Lung (tissue), 12 donors: ENCODE measurements around the gene TCF12. TPM values are rescaled to one million over a fixed set of nuclear protein-coding genes. Genes with fewer than 3 reads are reported as not detected.

Source experiments
- ATAC-seq: fragments of 200-7000 bp; cut with Tn5 transposase; one replicate; pipeline ENCODE4 v1.9.1; 2020; ENCODE audit warnings: moderate number of reproducible peaks; ENCODE audit not compliant: insufficient read depth, low FRiP score
- DNase-seq, 3 donors: peaks; one replicate each; pipeline ENCODE4 v3.0.0-alpha.2; 2013 to 2017
- H3K27ac ChIP-seq, 2 donors: one replicate each; pipeline ENCODE4 v1.5.1; 2013; ENCODE audit warnings: mild to moderate bottlenecking in 2 of 2, moderate library complexity in 2 of 2, control low read depth in 1 of 2, inconsistent platforms in 1 of 2, low read depth in 1 of 2, low read length in 1 of 2
- H3K27me3 ChIP-seq, 3 donors: one replicate each; pipeline ENCODE4 v1.5.1; 2013; ENCODE audit warnings: low read length in 2 of 3; ENCODE audit not compliant: control insufficient read depth in 3 of 3, insufficient read depth in 3 of 3
- H3K36me3 ChIP-seq, 4 donors: one replicate each; pipeline ENCODE4 v1.5.1; 2013; ENCODE audit warnings: low read length in 4 of 4, mild to moderate bottlenecking in 1 of 4, moderate library complexity in 1 of 4; ENCODE audit not compliant: control insufficient read depth in 4 of 4, insufficient read depth in 4 of 4
- H3K4me1 ChIP-seq, 5 donors: one replicate each; pipeline ENCODE4 v1.5.1; 2013; ENCODE audit warnings: low read length in 5 of 5, mild to moderate bottlenecking in 2 of 5, moderate library complexity in 1 of 5; ENCODE audit not compliant: control insufficient read depth in 5 of 5, insufficient read depth in 5 of 5
- H3K4me3 ChIP-seq: one replicate; pipeline ENCODE4 v1.5.1; 2013; ENCODE audit warnings: mild to moderate bottlenecking, control low read depth, moderate library complexity
- H3K9ac ChIP-seq, 2 donors: one replicate each; pipeline ENCODE4 v1.5.1; 2013; ENCODE audit warnings: low read length in 2 of 2, control low read depth in 1 of 2; ENCODE audit not compliant: insufficient read depth in 1 of 2
- H3K9me3 ChIP-seq, 4 donors: one replicate each; pipeline ENCODE4 v1.5.1; 2013; ENCODE audit warnings: low read length in 3 of 4, mild to moderate bottlenecking in 1 of 4, moderate library complexity in 1 of 4; ENCODE audit not compliant: control insufficient read depth in 4 of 4, insufficient read depth in 3 of 4
- CTCF ChIP-seq: IDR thresholded peaks from 2 replicates; pipeline ENCODE4 v1.5.1; 2012; ENCODE audit warnings: mild to moderate bottlenecking; ENCODE audit errors: control extremely low read depth, extremely low read depth
- WGBS, 2 donors: extraction: QIAGEN DNeasy Blood & Tissue Kit; methylation state at CpG; one replicate each; pipeline ENCODE4 v1.1.7; 2013; 5-methylcytosine and 5-hydroxymethylcytosine counted together
- polyA plus RNA-seq, 2 donors: library from polyadenylated mRNA; stranded (reverse); fragments of 200-250 nt; gene quantifications; one replicate each; pipeline ENCODE4 v1.2.1, GENCODE V29; 2013
- total RNA-seq, 2 donors: library from RNA; depleted of rRNA in 1 of 2; stranded (reverse); fragments of >200 nt in 1 of 2; gene quantifications; one replicate each; pipeline ENCODE4 v1.2.1, GENCODE V29; 2014 to 2021
- donor health status: control.
- donor health status: control.
- donor health status: Bipolar disorder and iron deficiency.
- donor health status: healthy.
- donor health status: DM: yes; HTN: yes; CAD: no.

TCF12 gene
- total and polyA plus RNA-seq, 4 donors = 9.6 to 314 (median 56.3) TPM

GRCh38 chr15:57201578-57201977, 283.1 kb downstream of the TCF12 start:
- peaks cover 1 to 29% (median 15%) of the 10 kb centered on the region in 5 donors for H3K4me1 ChIP-seq
- ATAC-seq = no peak
- 67 to 73% methylated on average over 2 of the region's 2 CpGs for whole genome bisulfite sequencing, 2 donors

GRCh38 chr15:57203906-57204305, 285.5 kb downstream of the TCF12 start:
- DNase-seq (no peak), ATAC-seq (no peak)
- no peak for TF ChIP-seq CTCF
- Histone ChIP-seq H3K27ac (no peak overlapping the region), H3K9me3 (no peaks in the 10 kb centered on the region), H3K4me1 (peaks cover 1 to 21% (median 7%) of the 10 kb centered on the region in 5 donors), H3K4me3 (no peak overlapping the region), H3K27me3 (no peaks in the 10 kb centered on the region), H3K36me3 (peaks cover 0 to 7% (median 0%) of the 10 kb centered on the region in 4 donors), H3K9ac (no peak overlapping the region)
- WGBS, 2 donors = 92 to 99% methylated on average over 2 of the region's 2 CpGs

More at GRCh38 chr15:57201578-57201977, 283.1 kb downstream of the TCF12 start:
- no peak overlapping the region for H3K9ac ChIP-seq
- H3K36me3 ChIP-seq = peaks cover 0 to 5% (median 2%) of the 10 kb centered on the region in 4 donors
- TF ChIP-seq CTCF = no peak
- H3K27me3 ChIP-seq = no peaks in the 10 kb centered on the region
- H3K27ac ChIP-seq = no peak overlapping the region
- no peaks in the 10 kb centered on the region for H3K9me3 ChIP-seq
- no peak for DNase-seq
- H3K4me3 ChIP-seq = no peak overlapping the region

GRCh38 chr15:57205027-57205855, 286.8 kb downstream of the TCF12 start:
- ATAC-seq (no peak), DNase-seq (no peak)
- H3K4me1 ChIP-seq = peaks cover 0 to 10% (median 5%) of the 10 kb centered on the region in 5 donors
- peaks cover 0 to 7% (median 0%) of the 10 kb centered on the region in 4 donors for H3K36me3 ChIP-seq
- H3K9ac ChIP-seq = no peak overlapping the region
- no peak overlapping the region for H3K27ac ChIP-seq
- no peaks in the 10 kb centered on the region for H3K27me3 ChIP-seq
- no peaks in the 10 kb centered on the region for H3K9me3 ChIP-seq
- no peak for TF ChIP-seq CTCF
- no peak overlapping the region for H3K4me3 ChIP-seq
- 76 to 81% methylated on average over 11 of the region's 11 CpGs for WGBS, 2 donors
